DOHH2 (cell line): ENCODE data around the gene TBX20.

Experiments
- CTCF ChIP-seq: fragments of 200-600 bp; sonication (generic); IDR thresholded peaks from one replicate; pipeline ENCODE4 v1.5.1; 2014; ENCODE audit warnings: antibody characterized with exemption, mild to moderate bottlenecking, low read depth, low read length; ENCODE audit not compliant: poor library complexity, severe bottlenecking
- EZH2phosphoT487 ChIP-seq: fragments of 200-600 bp; sonication (generic); IDR thresholded peaks from 2 replicates; pipeline ENCODE4 v1.6.1; 2017; ENCODE audit warnings: borderline replicate concordance, mild to moderate bottlenecking, antibody characterized with exemption, low read length, moderate library complexity, mixed read lengths

- TF ChIP-seq CTCF (no peak), EZH2phosphoT487 (no peak)
These were observed 13.5 kb upstream of the TBX20 start for GRCh38 chr7:35267411-35267810.
